Loucy (cell line): Measurements from ENCODE around the gene FOXP4.

Experiments
- H2AFZ ChIP-seq: fragments of 200-600 bp; sonication (generic); 2 replicates; pipeline ENCODE4 v1.6.0; 2016; ENCODE audit warnings: antibody characterized with exemption, mild to moderate bottlenecking, low read length, moderate library complexity
- H3F3A ChIP-seq: fragments of 200-600 bp; 2 replicates; pipeline ENCODE4 v1.6.0; 2016; ENCODE audit warnings: antibody characterized with exemption, low read depth, mild to moderate bottlenecking
- H3K27me3 ChIP-seq: fragments of 200-600 bp; sonication (generic); 2 replicates; pipeline ENCODE4 v1.6.1; 2014; ENCODE audit warnings: low read length, mild to moderate bottlenecking; ENCODE audit not compliant: insufficient read depth, poor library complexity, severe bottlenecking
- H3K36me3 ChIP-seq: fragments of 200-600 bp; sonication (generic); 2 replicates; pipeline ENCODE4 v1.6.1; 2016; ENCODE audit warnings: low read length; ENCODE audit not compliant: insufficient read depth
- H3K4me1 ChIP-seq: fragments of 200-600 bp; sonication (generic); 2 replicates; pipeline ENCODE4 v1.5.1; 2014; ENCODE audit warnings: low read length, mild to moderate bottlenecking; ENCODE audit not compliant: insufficient read depth, poor library complexity, severe bottlenecking
- H3K4me2 ChIP-seq: fragments of 200-600 bp; sonication (generic); 2 replicates; pipeline ENCODE4 v1.6.0; 2014; ENCODE audit warnings: antibody characterized with exemption, low read length, low read depth, mild to moderate bottlenecking; ENCODE audit not compliant: poor library complexity, severe bottlenecking
- H3K4me3 ChIP-seq: fragments of 200-600 bp; sonication (generic); 2 replicates; pipeline ENCODE4 v1.5.1; 2014; ENCODE audit warnings: low read length, mild to moderate bottlenecking, mixed read lengths; ENCODE audit not compliant: poor library complexity, severe bottlenecking
- H3K79me2 ChIP-seq: fragments of 200-600 bp; sonication (generic); 2 replicates; pipeline ENCODE4 v1.6.1; 2014; ENCODE audit warnings: low read length; ENCODE audit not compliant: insufficient read depth
- H3K9ac ChIP-seq: fragments of 200-600 bp; sonication (generic); 2 replicates; pipeline ENCODE4 v1.6.0; 2014; ENCODE audit warnings: mild to moderate bottlenecking, low read depth, low read length, moderate library complexity; ENCODE audit not compliant: poor library complexity, severe bottlenecking
- H3K9me2 ChIP-seq: fragments of 200-600 bp; sonication (generic); replicated peaks from 2 replicates; pipeline ENCODE4 v1.6.1; 2016; ENCODE audit warnings: low read depth, low read length, mixed read lengths
- H3K9me3 ChIP-seq: fragments of 200-600 bp; sonication (generic); 2 replicates; pipeline ENCODE4 v1.6.1; 2014; ENCODE audit warnings: mild to moderate bottlenecking, antibody characterized with exemption, low read length, low read depth; ENCODE audit not compliant: insufficient read depth
- H4K20me1 ChIP-seq: fragments of 200-600 bp; sonication (generic); 2 replicates; pipeline ENCODE4 v1.6.0; 2014; ENCODE audit warnings: antibody characterized with exemption, low read length, mild to moderate bottlenecking; ENCODE audit not compliant: insufficient read depth, poor library complexity, severe bottlenecking
- CTCF ChIP-seq: fragments of 200-600 bp; sonication (generic); conservative IDR thresholded peaks from 2 replicates; pipeline ENCODE4 v1.5.1; 2014; ENCODE audit warnings: mild to moderate bottlenecking, antibody characterized with exemption, low read length
- EZH2phosphoT487 ChIP-seq: fragments of 200-600 bp; IDR thresholded peaks from 2 replicates; pipeline ENCODE4 v1.6.1; 2018; ENCODE audit warnings: antibody characterized with exemption, mild to moderate bottlenecking, moderate library complexity, borderline replicate concordance

FOXP4 gene

GRCh38 chr6:41571021-41571780, 25.0 kb downstream of the FOXP4 start:
- no peak overlapping the region for H3K9ac ChIP-seq
- TF ChIP-seq EZH2phosphoT487 (no peak), CTCF (no peak)
- H4K20me1 ChIP-seq: no peaks in the 10 kb centered on the region
- no peaks in the 10 kb centered on the region for H3K4me1 ChIP-seq
- no peak overlapping the region for H2AFZ ChIP-seq
- H3K4me3 ChIP-seq: no peak overlapping the region
- H3K36me3 ChIP-seq: peaks cover 62% of the 10 kb centered on the region; the same call in 1 of the 2 replicates
- no peak overlapping the region for H3K4me2 ChIP-seq
- H3K9me3 ChIP-seq: no peaks in the 10 kb centered on the region
- H3K79me2 ChIP-seq: no peaks in the 10 kb centered on the region
- no peaks in the 10 kb centered on the region for H3F3A ChIP-seq
- no peaks in the 10 kb centered on the region for H3K27me3 ChIP-seq
- H3K9me2 ChIP-seq: no peaks in the 10 kb centered on the region

- H4K20me1 ChIP-seq: no peaks in the 10 kb centered on the region
- peaks cover 48% of the 10 kb centered on the region; the same call in 1 of the 2 replicates for H3K36me3 ChIP-seq
- H3K4me2 ChIP-seq: no peak overlapping the region
- no peak overlapping the region for H2AFZ ChIP-seq
- H3K9me2 ChIP-seq: no peaks in the 10 kb centered on the region
- no peaks in the 10 kb centered on the region for H3F3A ChIP-seq
- no peak overlapping the region for H3K4me3 ChIP-seq
- H3K79me2 ChIP-seq: no peaks in the 10 kb centered on the region
- H3K9me3 ChIP-seq: no peaks in the 10 kb centered on the region
- H3K4me1 ChIP-seq: peaks cover 2% of the 10 kb centered on the region
- no peaks in the 10 kb centered on the region for H3K27me3 ChIP-seq
- no peak overlapping the region for H3K9ac ChIP-seq
- TF ChIP-seq CTCF (no peak), EZH2phosphoT487 (no peak)
These were observed 26.4 kb downstream of the FOXP4 start for GRCh38 chr6:41572613-41573012.

- Histone ChIP-seq H2AFZ (no peak overlapping the region), H3K9me3 (no peaks in the 10 kb centered on the region), H4K20me1 (no peaks in the 10 kb centered on the region), H3K9me2 (no peaks in the 10 kb centered on the region), H3K79me2 (no peaks in the 10 kb centered on the region), H3K27me3 (no peaks in the 10 kb centered on the region), H3F3A (no peaks in the 10 kb centered on the region), H3K36me3 (peaks cover 43% of the 10 kb centered on the region; the same call in 1 of the 2 replicates), H3K4me1 (peaks cover 9% of the 10 kb centered on the region), H3K9ac (no peak overlapping the region), H3K4me3 (no peak overlapping the region), H3K4me2 (no peak overlapping the region)
- TF ChIP-seq CTCF: no peak
- no peak for TF ChIP-seq EZH2phosphoT487
These were observed 27.1 kb downstream of the FOXP4 start for GRCh38 chr6:41573276-41573675.
